MCF 10A (cell line): ENCODE data around the gene FZR1. TPM values are rescaled to one million over a fixed set of nuclear protein-coding genes. Genes with fewer than 3 reads are reported as not detected.

Experiments
- BruUV-seq: library from RNA; stranded (reverse); fragments of 400-500 nt; replicated peaks from 2 replicates; lab custom pipeline; 2021; lab: Mats Ljungman, UMichigan
- CTCF ChIA-PET: fragments of 300-600 bp; sonication (Branson Sonifier 250); formaldehyde crosslinking; extraction: SDS; loops from one replicate; lab custom pipeline; 2021; ENCODE audit warnings: antibody characterized with exemption, inconsistent platforms; lab: Yijun Ruan, JAX
- POLR2A ChIA-PET: fragments of 300-600, 350-650 bp; sonication (Branson Sonifier 250); formaldehyde crosslinking; extraction: SDS; loops from one replicate; lab custom pipeline; 2020; ENCODE audit warnings: antibody characterized with exemption, inconsistent platforms; lab: Yijun Ruan, JAX
- DNase-seq: peaks from one replicate; pipeline ENCODE4 v3.0.0-alpha.2; 2018; ENCODE audit not compliant: unreplicated experiment
- H3K27ac Mint-ChIP-seq: one replicate; pipeline ENCODE4 v1.8.0; 2022; ENCODE audit warnings: mild to moderate bottlenecking, low read depth, mixed read lengths; ENCODE audit not compliant: unreplicated experiment
- H3K27me3 Mint-ChIP-seq: one replicate; pipeline ENCODE4 v1.8.0; 2022; ENCODE audit warnings: mixed read lengths; ENCODE audit not compliant: insufficient read depth, unreplicated experiment
- H3K36me3 Mint-ChIP-seq: one replicate; pipeline ENCODE4 v1.8.0; 2022; ENCODE audit warnings: mild to moderate bottlenecking, moderate library complexity, mixed read lengths; ENCODE audit not compliant: insufficient read depth, unreplicated experiment
- H3K4me1 Mint-ChIP-seq: one replicate; pipeline ENCODE4 v1.8.0; 2022; ENCODE audit warnings: mixed read lengths; ENCODE audit not compliant: insufficient read depth, unreplicated experiment
- H3K4me3 Mint-ChIP-seq: one replicate; pipeline ENCODE4 v1.8.0; 2022; ENCODE audit warnings: mild to moderate bottlenecking, moderate library complexity, mixed read lengths; ENCODE audit not compliant: unreplicated experiment
- H3K9me3 Mint-ChIP-seq: one replicate; pipeline ENCODE4 v1.8.0; 2022; ENCODE audit warnings: mixed read lengths; ENCODE audit not compliant: unreplicated experiment
- CTCF ChIP-seq: fragments of 200-600 bp; IDR thresholded peaks from one replicate; pipeline ENCODE4 v1.8.0; 2022; ENCODE audit warnings: antibody characterized with exemption, mild to moderate bottlenecking; ENCODE audit not compliant: unreplicated experiment
- intact Hi-C: fragments of 100-400 bp; cut with micrococcal nuclease; formaldehyde crosslinking; loops from 2 replicates; pipeline ENCODE4 v1.14.1; 2022
- total RNA-seq: library from RNA; stranded (reverse); gene quantifications from 2 replicates; pipeline ENCODE4 v1.2.3, GENCODE V29; 2022

Gene FZR1
- total RNA-seq, 1 experiment from 2014 or later = 48.9 TPM

- Mint-ChIP-seq H3K4me3 (no peak overlapping the region), H3K9me3 (no peaks in the 10 kb centered on the region), H3K27ac (no peak overlapping the region), H3K4me1 (peaks cover 11% of the 10 kb centered on the region), H3K27me3 (no peaks in the 10 kb centered on the region), H3K36me3 (peaks cover 46% of the 10 kb centered on the region)
- ChIA-PET CTCF (interaction anchor here (2.4 kb wide), 1 partner anchor 11 kb away, joined by 16 read pairs; no protein-coding TSS in a partner anchor), POLR2A (no interaction called here)
- intact Hi-C loops = no loop called here
- TF ChIP-seq CTCF = no peak
- no TSS peak for BruUV-seq
- no peak for DNase-seq
Measured at GRCh38 chr19:3543150-3544057, 37.3 kb downstream of the FZR1 start.

- BruUV-seq = no TSS peak
- TF ChIP-seq CTCF = no peak
- POLR2A ChIA-PET = no interaction called here
- H3K4me1 Mint-ChIP-seq = peaks cover 11% of the 10 kb centered on the region
- H3K27me3 Mint-ChIP-seq = no peaks in the 10 kb centered on the region
- no peak overlapping the region for H3K4me3 Mint-ChIP-seq
- H3K9me3 Mint-ChIP-seq = no peaks in the 10 kb centered on the region
- H3K36me3 Mint-ChIP-seq = peaks cover 46% of the 10 kb centered on the region
- H3K27ac Mint-ChIP-seq = no peak overlapping the region
- intact Hi-C loops = no loop called here
- CTCF ChIA-PET = interaction anchor here (1.1 to 3.0 kb wide), 3 partner anchors 10 to 31 kb away, joined by 3 to 22 read pairs (median 16); partner anchors contain the start of gene MFSD12
- DNase-seq = no peak
Measured at GRCh38 chr19:3544058-3544376, 37.9 kb downstream of the FZR1 start.

- POLR2A ChIA-PET = interaction anchor here (0.6 to 2.1 kb wide), 2 partner anchors 12 to 33 kb away, joined by 3 to 15 read pairs; partner anchors contain the start of gene MFSD12
- DNase-seq = peak; percentile 77
- CTCF ChIA-PET = interaction anchor here (0.5 to 3.0 kb wide), 11 partner anchors 8 to 218 kb away, joined by 3 to 22 read pairs (median 3); partner anchors contain the start of genes MFSD12 and TJP3
- no peaks in the 10 kb centered on the region for H3K9me3 Mint-ChIP-seq
- peaks cover 41% of the 10 kb centered on the region for H3K36me3 Mint-ChIP-seq
- peaks cover 11% of the 10 kb centered on the region for H3K4me1 Mint-ChIP-seq
- intact Hi-C loops = loop anchor here (1.0 kb wide), 1 partner anchor 73 kb away; no protein-coding TSS in a partner anchor
- H3K4me3 Mint-ChIP-seq = no peak overlapping the region
- TF ChIP-seq CTCF = peak; percentile 97
- H3K27me3 Mint-ChIP-seq = no peaks in the 10 kb centered on the region
- BruUV-seq = no TSS peak
- peak overlapping the region; percentile 85 for H3K27ac Mint-ChIP-seq
Measured at GRCh38 chr19:3544742-3545668, 38.9 kb downstream of the FZR1 start.
